Measurements from ENCODE around the gene GMDS.

GMDS gene

GRCh38 chr6:1665214-1665613, 580.2 kb downstream of the GMDS start:
- DNase-seq (ENCODE audit: low read depth in 1 of 2, low spot score in 1 of 2): no peak

GRCh38 chr6:1664329-1664728, 581.1 kb downstream of the GMDS start:
- no peak for DNase-seq (ENCODE audit: low read depth in 1 of 2, low spot score in 1 of 2)

GRCh38 chr6:1663511-1663910, 581.9 kb downstream of the GMDS start:
- no peak for DNase-seq (ENCODE audit: low read depth in 1 of 2, low spot score in 1 of 2)

GRCh38 chr6:1662534-1662933, 582.9 kb downstream of the GMDS start:
- DNase-seq (ENCODE audit: low read depth in 1 of 2, low spot score in 1 of 2): no peak

GRCh38 chr6:1659816-1660215, 585.6 kb downstream of the GMDS start:
- no peak for DNase-seq (ENCODE audit: low read depth in 1 of 2, low spot score in 1 of 2)

GRCh38 chr6:1658212-1659005, 587.0 kb downstream of the GMDS start:
- DNase-seq (ENCODE audit: low read depth in 1 of 2, low spot score in 1 of 2): no peak

- DNase-seq (ENCODE audit: low read depth in 1 of 2, low spot score in 1 of 2): no peak
These were observed 587.6 kb downstream of the GMDS start for GRCh38 chr6:1657771-1658165.

- DNase-seq (ENCODE audit: low read depth in 1 of 2, low spot score in 1 of 2): no peak
These were observed 588.2 kb downstream of the GMDS start for GRCh38 chr6:1657116-1657770.

GRCh38 chr6:1654054-1654453, 591.4 kb downstream of the GMDS start:
- no peak for DNase-seq (ENCODE audit: low read depth in 1 of 2, low spot score in 1 of 2)

- DNase-seq (ENCODE audit: low read depth in 1 of 2, low spot score in 1 of 2): no peak
These were observed 592.6 kb downstream of the GMDS start for GRCh38 chr6:1652842-1653241.

- DNase-seq (ENCODE audit: low read depth in 1 of 2, low spot score in 1 of 2): no peak
These were observed 594.0 kb downstream of the GMDS start for GRCh38 chr6:1651362-1651761.

- DNase-seq (ENCODE audit: low read depth in 1 of 2, low spot score in 1 of 2): no peak
These were observed 599.8 kb downstream of the GMDS start for GRCh38 chr6:1645466-1646185.

- no peak for DNase-seq (ENCODE audit: low read depth in 1 of 2, low spot score in 1 of 2)
These were observed 600.8 kb downstream of the GMDS start for GRCh38 chr6:1644516-1645060.

GRCh38 chr6:1643830-1644445, 601.5 kb downstream of the GMDS start:
- no peak for DNase-seq (ENCODE audit: low read depth in 1 of 2, low spot score in 1 of 2)

GRCh38 chr6:1643111-1643510, 602.3 kb downstream of the GMDS start:
- no peak for DNase-seq (ENCODE audit: low read depth in 1 of 2, low spot score in 1 of 2)

- DNase-seq (ENCODE audit: low read depth in 1 of 2, low spot score in 1 of 2): no peak
These were observed 604.0 kb downstream of the GMDS start for GRCh38 chr6:1641343-1641885.

GRCh38 chr6:1640476-1640875, 604.9 kb downstream of the GMDS start:
- no peak for DNase-seq (ENCODE audit: low read depth in 1 of 2, low spot score in 1 of 2)

- no peak for DNase-seq (ENCODE audit: low read depth in 1 of 2, low spot score in 1 of 2)
These were observed 606.0 kb downstream of the GMDS start for GRCh38 chr6:1639430-1639829.

- no peak for DNase-seq (ENCODE audit: low read depth in 1 of 2, low spot score in 1 of 2)
These were observed 608.2 kb downstream of the GMDS start for GRCh38 chr6:1636971-1637871.

GRCh38 chr6:1636272-1636825, 609.1 kb downstream of the GMDS start:
- DNase-seq (ENCODE audit: low read depth in 1 of 2, low spot score in 1 of 2): no peak
